ENCODE measurements around the gene ZNF300. TPM values are rescaled to one million over a fixed set of nuclear protein-coding genes. Genes with fewer than 3 reads are reported as not detected.
"Not testable (repeated sequence)": the region's sequence is repeated elsewhere in the genome, so short reads cannot be mapped to it uniquely, and the experiment has no call there.

The ZNF300 gene
- total RNA-seq, 2 donors from 2014 or later, result 1.2 to 2.2 TPM

DNA sequence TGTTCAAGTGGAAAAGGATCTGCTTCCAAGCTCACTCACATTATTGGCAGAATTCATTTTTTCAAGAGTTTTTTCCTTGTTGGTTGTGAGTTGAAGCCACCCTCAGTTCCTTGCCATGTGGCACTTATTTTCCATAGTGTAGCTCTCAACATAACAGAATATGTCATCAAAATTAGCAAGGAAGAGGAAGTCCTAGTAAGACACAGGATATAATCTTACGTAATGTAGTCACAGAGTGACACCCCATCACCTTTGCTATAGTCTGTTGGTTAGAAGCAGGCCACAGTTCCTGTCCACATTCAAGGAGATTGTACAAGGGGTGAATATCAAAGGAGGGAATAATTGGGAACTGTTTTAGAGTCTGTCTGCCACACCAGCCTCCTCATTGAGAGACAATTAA, 42.7 kb downstream of the ZNF300 start:
- no peak for DNase-seq
- Mint-ChIP-seq H3K4me1 (no peaks in the 10 kb centered on the region), H3K27ac (no peak overlapping the region), H3K4me3 (no peak overlapping the region), H3K27me3 (no peaks in the 10 kb centered on the region), H3K36me3 (ENCODE audit: low read depth) (no peaks in the 10 kb centered on the region)
- H3K9me3 ChIP-seq (ENCODE audit: control insufficient read depth, low read length, poor library complexity, severe bottlenecking), result no peaks in the 10 kb centered on the region
- no peak for ATAC-seq

DNA sequence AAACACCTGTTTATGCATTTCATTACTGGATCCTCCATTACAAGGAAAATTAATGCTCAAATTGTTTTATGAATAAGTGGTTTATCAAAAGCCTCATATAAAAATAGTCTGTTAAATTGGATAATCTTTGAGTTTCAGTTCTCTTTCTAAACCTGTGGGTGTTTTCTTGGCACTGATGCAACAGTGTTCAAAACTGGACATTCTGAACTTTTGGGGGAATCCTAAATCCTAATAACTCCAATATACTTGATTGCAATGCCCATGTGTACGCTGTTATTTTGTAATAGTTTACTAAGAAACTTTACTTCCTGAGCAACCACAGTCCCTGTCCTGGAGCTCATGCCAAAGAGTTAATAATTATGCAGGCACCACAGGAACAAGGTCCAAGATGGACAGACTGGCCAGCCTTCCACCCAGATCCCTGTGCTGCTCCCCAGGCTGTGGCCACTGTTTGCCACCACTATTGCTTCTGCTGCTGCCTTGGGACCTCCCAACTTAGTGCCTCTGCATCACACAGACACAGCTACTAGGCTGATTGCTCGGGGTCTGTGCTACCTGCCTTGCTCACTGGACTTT, 44.4 kb downstream of the ZNF300 start:
- no peaks in the 10 kb centered on the region for H3K9me3 ChIP-seq (ENCODE audit: control insufficient read depth, low read length, poor library complexity, severe bottlenecking)
- DNase-seq (no peak), ATAC-seq (no peak)
- H3K4me3 Mint-ChIP-seq, result no peak overlapping the region
- no peaks in the 10 kb centered on the region for H3K36me3 Mint-ChIP-seq (ENCODE audit: low read depth)
- H3K27ac Mint-ChIP-seq, result no peak overlapping the region
- H3K4me1 Mint-ChIP-seq, result no peaks in the 10 kb centered on the region
- H3K27me3 Mint-ChIP-seq, result no peaks in the 10 kb centered on the region

DNA sequence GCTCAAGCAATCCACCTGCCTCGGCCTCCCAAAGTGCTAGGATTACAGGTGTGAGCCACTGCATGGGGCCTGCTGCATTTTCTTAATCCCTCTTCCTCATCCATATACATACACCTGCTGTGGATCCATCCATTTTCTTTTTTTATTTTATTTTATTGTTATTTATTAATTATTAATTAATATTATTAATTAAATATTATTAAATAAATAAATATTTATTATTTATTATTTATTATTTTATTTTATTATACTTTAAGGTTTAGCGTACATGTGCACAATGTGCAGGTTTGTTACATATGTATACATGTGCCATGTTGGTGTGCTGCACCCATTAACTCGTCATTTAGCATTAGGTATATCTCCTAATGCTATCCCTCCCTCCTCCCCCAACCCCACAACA, 48.1 kb downstream of the ZNF300 start:
- H3K9me3 ChIP-seq (ENCODE audit: control insufficient read depth, low read length, poor library complexity, severe bottlenecking); H3K27me3 Mint-ChIP-seq; H3K27ac Mint-ChIP-seq; H3K36me3 Mint-ChIP-seq (ENCODE audit: low read depth); H3K4me3 Mint-ChIP-seq; ATAC-seq; DNase-seq; H3K4me1 Mint-ChIP-seq: not testable (repeated sequence)

DNA sequence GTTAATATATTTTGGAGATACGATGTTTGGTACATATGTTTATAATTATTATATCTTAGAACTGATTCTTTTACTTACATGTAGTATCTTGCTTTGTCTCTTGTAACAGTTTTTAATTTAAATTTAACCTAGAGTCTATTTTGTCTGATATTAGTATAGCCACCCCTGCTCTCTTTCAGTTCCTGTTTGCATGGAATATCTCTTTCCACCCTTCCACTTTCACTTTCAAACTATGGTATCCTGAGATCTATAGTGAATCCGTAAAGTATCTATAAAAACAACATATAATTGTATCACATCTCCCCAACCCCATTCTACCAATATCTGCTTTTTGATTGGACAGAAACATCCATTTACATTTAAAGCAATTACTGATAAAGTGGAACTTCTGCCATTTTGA, 51.2 kb downstream of the ZNF300 start:
- no peak for DNase-seq
- no peaks in the 10 kb centered on the region for H3K9me3 ChIP-seq (ENCODE audit: control insufficient read depth, low read length, poor library complexity, severe bottlenecking)
- H3K27me3 Mint-ChIP-seq, result peaks cover 3% of the 10 kb centered on the region
- no peak for ATAC-seq
- no peak overlapping the region for H3K4me3 Mint-ChIP-seq
- H3K27ac Mint-ChIP-seq, result no peak overlapping the region
- H3K4me1 Mint-ChIP-seq, result peaks cover 4% of the 10 kb centered on the region
- no peaks in the 10 kb centered on the region for H3K36me3 Mint-ChIP-seq (ENCODE audit: low read depth)

DNA sequence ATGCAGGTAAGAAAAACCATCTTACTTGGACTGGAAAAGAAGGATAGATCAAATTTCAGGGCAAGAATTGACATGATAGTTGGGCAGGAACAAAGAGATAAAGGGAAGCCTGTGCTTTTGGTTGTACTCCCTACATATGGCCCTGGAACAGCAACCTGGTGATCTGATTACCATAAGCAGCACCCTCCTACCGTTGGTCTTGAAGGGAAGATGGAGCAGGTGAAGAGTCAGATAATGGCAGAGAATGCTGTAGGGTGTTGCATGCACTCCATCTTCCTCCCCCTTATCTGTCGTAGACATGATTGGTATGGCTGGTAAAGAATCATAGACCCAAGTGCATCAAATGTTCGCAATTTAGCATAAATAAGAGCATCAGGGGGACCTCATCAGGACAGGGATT, 53.7 kb downstream of the ZNF300 start:
- ATAC-seq, result no peak
- Mint-ChIP-seq H3K27me3 (peaks cover 7% of the 10 kb centered on the region), H3K36me3 (ENCODE audit: low read depth) (no peaks in the 10 kb centered on the region), H3K4me3 (no peak overlapping the region), H3K27ac (peak overlapping the region; percentile 27), H3K4me1 (peaks cover 14% of the 10 kb centered on the region)
- no peak for DNase-seq
- no peaks in the 10 kb centered on the region for H3K9me3 ChIP-seq (ENCODE audit: control insufficient read depth, low read length, poor library complexity, severe bottlenecking)

DNA sequence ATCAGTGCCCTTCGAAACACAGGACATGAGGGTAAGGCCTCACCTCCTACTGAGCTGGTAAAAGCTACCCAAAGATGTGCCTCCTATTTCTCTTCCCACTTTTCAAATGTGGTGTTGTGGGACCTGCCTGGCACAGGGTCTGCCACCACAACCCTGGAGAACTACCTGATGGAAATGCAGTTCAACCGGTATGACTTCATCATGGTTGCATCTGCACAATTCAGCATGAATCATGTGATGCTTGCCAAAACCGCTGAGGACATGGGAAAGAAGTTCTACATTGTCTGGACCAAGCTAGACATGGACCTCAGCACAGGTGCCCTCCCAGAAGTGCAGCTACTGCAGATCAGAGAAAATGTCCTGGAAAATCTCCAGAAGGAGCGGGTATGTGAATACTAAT, 56.5 kb downstream of the ZNF300 start:
- Mint-ChIP-seq H3K4me3 (no peak overlapping the region), H3K4me1 (peaks cover 10% of the 10 kb centered on the region), H3K36me3 (ENCODE audit: low read depth) (no peaks in the 10 kb centered on the region), H3K27me3 (peaks cover 7% of the 10 kb centered on the region), H3K27ac (no peak overlapping the region)
- no peaks in the 10 kb centered on the region for H3K9me3 ChIP-seq (ENCODE audit: control insufficient read depth, low read length, poor library complexity, severe bottlenecking)
- DNase-seq, result no peak
- no peak for ATAC-seq

DNA sequence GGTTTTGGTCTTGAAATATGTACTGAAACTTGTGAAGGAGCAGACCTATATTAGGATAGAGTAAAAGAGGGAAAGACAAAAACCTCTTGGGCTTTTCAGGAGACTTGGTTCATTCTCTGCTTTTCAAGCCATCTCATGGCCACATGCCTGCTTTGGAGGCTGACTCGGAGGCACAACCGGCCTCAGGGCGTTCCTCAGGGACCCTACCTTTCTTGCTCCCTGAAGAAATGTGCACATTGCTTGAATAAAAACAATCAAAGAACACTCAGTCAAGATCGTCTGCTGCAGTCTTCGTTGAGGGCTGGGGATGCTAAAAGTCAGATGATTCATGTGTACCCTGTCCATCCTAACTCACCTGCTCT, 57.5 kb downstream of the ZNF300 start:
- peaks cover 7% of the 10 kb centered on the region for H3K27me3 Mint-ChIP-seq
- no peak for ATAC-seq
- peak overlapping the region; percentile 79 for H3K4me3 Mint-ChIP-seq
- H3K9me3 ChIP-seq (ENCODE audit: control insufficient read depth, low read length, poor library complexity, severe bottlenecking), result no peaks in the 10 kb centered on the region
- H3K4me1 Mint-ChIP-seq, result peaks cover 10% of the 10 kb centered on the region
- H3K36me3 Mint-ChIP-seq (ENCODE audit: low read depth), result no peaks in the 10 kb centered on the region
- no peak for DNase-seq
- H3K27ac Mint-ChIP-seq, result peak overlapping the region; percentile 57

DNA sequence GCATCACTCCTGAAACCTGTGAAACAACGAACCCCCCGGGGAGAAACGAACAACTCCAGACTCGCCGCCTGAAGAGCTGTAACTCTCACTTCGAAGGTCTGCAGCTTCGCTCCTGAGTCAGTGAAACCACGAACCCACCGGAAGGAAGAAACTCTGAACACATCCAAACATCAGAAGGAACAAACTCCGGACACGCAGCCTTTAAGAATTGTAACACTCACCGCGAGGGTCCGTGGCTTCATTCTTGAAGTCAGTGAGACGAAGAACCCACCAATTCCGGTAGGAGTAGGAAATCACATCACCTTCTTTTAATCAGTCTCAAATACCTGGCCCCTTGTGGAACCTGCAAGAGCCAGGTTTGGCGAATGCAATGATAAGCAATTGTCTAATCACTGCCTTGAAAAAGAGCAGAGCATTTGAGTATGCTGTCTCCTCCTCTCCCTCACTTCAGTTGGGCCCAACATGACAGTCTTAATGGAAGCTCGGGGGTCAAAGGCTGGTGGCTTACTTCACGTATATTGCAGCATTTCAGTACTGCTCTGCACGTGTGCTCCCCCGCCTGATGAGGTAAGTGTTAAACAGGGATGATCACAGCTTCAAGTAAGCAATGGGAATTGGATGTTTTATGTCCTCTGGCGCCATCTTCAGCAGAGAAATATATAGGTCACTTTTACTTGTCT, 58.0 kb downstream of the ZNF300 start:
- no peaks in the 10 kb centered on the region for H3K9me3 ChIP-seq (ENCODE audit: control insufficient read depth, low read length, poor library complexity, severe bottlenecking)
- peaks cover 10% of the 10 kb centered on the region for H3K4me1 Mint-ChIP-seq
- peak overlapping the region; percentile 79 for H3K4me3 Mint-ChIP-seq
- peaks cover 7% of the 10 kb centered on the region for H3K27me3 Mint-ChIP-seq
- peak overlapping the region; percentile 57 for H3K27ac Mint-ChIP-seq
- peak; percentile 96 for ATAC-seq
- H3K36me3 Mint-ChIP-seq (ENCODE audit: low read depth), result no peaks in the 10 kb centered on the region
- DNase-seq, result peak in 2 of 3 donors; percentile 14 to 30

DNA sequence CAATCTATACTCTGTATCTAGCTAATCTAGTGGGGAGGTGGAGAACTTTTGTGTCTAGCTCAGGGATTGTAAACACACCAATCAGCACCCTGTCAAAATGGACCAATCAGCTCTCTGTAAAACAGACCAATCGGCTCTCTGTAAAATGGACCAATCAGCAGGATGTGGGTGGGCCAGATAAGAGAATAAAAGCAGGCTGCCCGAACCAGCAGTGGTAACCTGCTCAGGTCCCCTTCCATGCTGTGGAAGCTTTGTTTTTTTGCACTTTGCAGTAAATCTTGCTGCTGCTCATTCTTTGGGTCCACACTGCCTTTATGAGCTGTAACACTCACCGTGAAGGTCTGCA, 58.5 kb downstream of the ZNF300 start, which contains the start of gene IRGM:
IRGM (plus strand) TSS at position 214 of the 346 bp plus-strand sequence. CDS start 1,603 bp downstream, outside the sequence.
- Mint-ChIP-seq H3K27ac (peak within 1 kb of the TSS; percentile 57), H3K4me3 (peak within 1 kb of the TSS; percentile 79), H3K4me1 (peaks cover 10% of the 10 kb centered on the region)
- ATAC-seq (peak; percentile 5), DNase-seq (peak in 1 of 3 donors; percentile 10)
- not testable (repeated sequence) for H3K27me3 Mint-ChIP-seq; H3K36me3 Mint-ChIP-seq (ENCODE audit: low read depth); H3K9me3 ChIP-seq (ENCODE audit: control insufficient read depth, low read length, poor library complexity, severe bottlenecking)

DNA sequence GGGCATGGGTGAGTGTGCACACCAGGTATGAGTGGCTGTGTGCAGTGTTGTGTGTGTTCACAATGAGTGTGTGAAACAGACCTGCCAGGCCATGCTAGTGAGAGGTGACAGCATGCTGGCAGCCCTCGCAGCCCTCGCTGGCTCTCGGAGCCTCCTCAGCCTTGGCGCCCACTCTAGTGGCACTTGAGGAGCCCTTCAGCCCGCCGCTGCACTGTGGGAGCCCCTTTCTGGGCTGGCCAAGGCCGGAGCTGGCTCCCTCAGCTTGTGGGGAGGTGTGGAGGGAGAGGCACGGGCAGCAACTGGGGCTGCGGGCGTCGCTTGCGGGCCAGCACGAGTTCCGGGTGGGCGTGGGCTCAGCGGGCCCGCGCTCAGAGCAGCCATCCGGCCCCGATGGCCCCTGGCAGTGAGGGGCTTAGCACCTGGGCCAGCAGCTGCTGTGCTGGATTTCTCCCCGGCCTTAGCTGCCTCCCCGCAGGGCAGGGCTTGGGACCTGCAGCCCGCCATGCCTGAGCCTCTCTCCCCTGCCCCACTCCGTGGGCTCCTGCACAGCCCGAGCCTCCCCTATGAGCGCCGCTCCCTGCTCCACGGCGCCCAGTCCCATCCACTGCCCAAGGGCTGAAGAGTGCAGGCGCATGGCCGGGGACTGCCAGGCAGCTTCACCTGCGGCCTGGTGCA, 59.5 kb downstream of the ZNF300 start:
- H3K27me3 Mint-ChIP-seq, result peaks cover 13% of the 10 kb centered on the region
- not testable (repeated sequence) for DNase-seq; H3K36me3 Mint-ChIP-seq (ENCODE audit: low read depth); ATAC-seq; H3K27ac Mint-ChIP-seq; H3K9me3 ChIP-seq (ENCODE audit: control insufficient read depth, low read length, poor library complexity, severe bottlenecking); H3K4me3 Mint-ChIP-seq
- peaks cover 10% of the 10 kb centered on the region for H3K4me1 Mint-ChIP-seq

Other genes with a start within 250 kb of the ZNF300 start
- gene MYOZ3, start 243.7 kb downstream of the ZNF300 start, total RNA-seq, result not detected
- gene RBM22, start 203.9 kb downstream of the ZNF300 start, total RNA-seq, result 100 to 1,000 TPM in 1 of 2 donors, 10 to 100 TPM in 1; 96.0 to 105 TPM
- 10 to 100 TPM; 73.5 to 88.0 TPM for gene DCTN4, start 146.0 kb downstream of the ZNF300 start, total RNA-seq
- gene SMIM3, start 126.2 kb downstream of the ZNF300 start, total RNA-seq, result 10 to 100 TPM in 1 of 2 donors, 1 to 10 TPM in 1; 3.9 to 24.0 TPM
- gene IRGM, start 58.5 kb downstream of the ZNF300 start, total RNA-seq, result 1 to 10 TPM; 2.0 to 2.7 TPM
- under 1 TPM in 1 of 2 donors, not detected in 1; 0.22 TPM for gene GPX3, start 115.6 kb upstream of the ZNF300 start, total RNA-seq
- gene TNIP1, start 176.1 kb upstream of the ZNF300 start, total RNA-seq, result 100 to 1,000 TPM; 227 to 245 TPM